Measurements from ENCODE around the gene TEX52. TPM values are rescaled to one million over a fixed set of nuclear protein-coding genes. Genes with fewer than 3 reads are reported as not detected.

TEX52 gene
- total and polyA plus RNA-seq, 2 of the 13 experiments (the other 11 are each of a cell fraction or from before 2014, with no cell fraction given): 0.05 TPM; not detected in 1

GRCh38 chr12:2812290-2813213 is 44.3 kb downstream of the TEX52 start, which contains the start of gene ITFG2 (continued):
- TF ChIP-seq PAX8 (CRISPR knock-in tag; IDR thresholded peaks at IDR 0.05; ENCODE audit: borderline replicate concordance) (peak; percentile 61; the same call in 1 of the 2 replicates), ZNF607 (CRISPR knock-in tag; IDR thresholded peaks at IDR 0.05; ENCODE audit: borderline replicate concordance) (0 out of 2 replicates have a peak, but pooled peaks have one; percentile 69), MED1 (CRISPR knock-in tag; IDR thresholded peaks at IDR 0.05) (peak; percentile 83), KLF15 (CRISPR knock-in tag; IDR thresholded peaks at IDR 0.05; ENCODE audit: borderline replicate concordance) (0 out of 2 replicates have a peak, but pooled peaks have one; percentile 37), ZIK1 (CRISPR knock-in tag; IDR thresholded peaks at IDR 0.05; ENCODE audit: borderline replicate concordance, low read depth) (0 out of 2 replicates have a peak, but pooled peaks have one; percentile 68), MXD3 (CRISPR knock-in tag; IDR thresholded peaks at IDR 0.05) (peak; percentile 58; the same call in 1 of the 2 replicates), ZNF331 (CRISPR knock-in tag; IDR thresholded peaks at IDR 0.05) (peak; percentile 75), HDAC2 (CRISPR knock-in tag; IDR thresholded peaks at IDR 0.05) (peak; percentile 81), ZFAT (CRISPR knock-in tag; conservative IDR thresholded peaks at IDR 0.05) (no peak), SP2 (CRISPR knock-in tag; IDR thresholded peaks at IDR 0.05) (peak; percentile 93), ZFP36L2 (CRISPR knock-in tag; IDR thresholded peaks at IDR 0.05) (0 out of 2 replicates have a peak, but pooled peaks have one; percentile 62), KLF9 (CRISPR knock-in tag; IDR thresholded peaks at IDR 0.05; ENCODE audit: low read depth) (no peak), ZNF589 (CRISPR knock-in tag; conservative IDR thresholded peaks at IDR 0.05) (peak; percentile 20; the same call in 1 of the 2 replicates), TCF7L2 (IDR thresholded peaks at IDR 0.05; ENCODE audit: low read depth, low read length) (no peak), E2F1 (CRISPR knock-in tag; IDR thresholded peaks at IDR 0.05) (peak; percentile 56; the same call in 1 of the 2 replicates), ZNF101 (CRISPR knock-in tag; IDR thresholded peaks at IDR 0.05; ENCODE audit: borderline replicate concordance, low read depth) (no peak), ZNF362 (CRISPR knock-in tag; IDR thresholded peaks at IDR 0.05; ENCODE audit: borderline replicate concordance) (peak; percentile 58; the same call in 1 of the 2 replicates), ZMYM4 (CRISPR knock-in tag; IDR thresholded peaks at IDR 0.05) (peak; percentile 93), ZNF776 (CRISPR knock-in tag; IDR thresholded peaks at IDR 0.05) (0 out of 2 replicates have a peak, but pooled peaks have one; percentile 64), ZNF317 (CRISPR knock-in tag; IDR thresholded peaks at IDR 0.05) (peak; percentile 83), NFKB2 (CRISPR knock-in tag; IDR thresholded peaks at IDR 0.05; ENCODE audit: borderline replicate concordance) (peak; percentile 95; the same call in 1 of the 2 replicates)
- TF ChIP-seq, protein P1, sequence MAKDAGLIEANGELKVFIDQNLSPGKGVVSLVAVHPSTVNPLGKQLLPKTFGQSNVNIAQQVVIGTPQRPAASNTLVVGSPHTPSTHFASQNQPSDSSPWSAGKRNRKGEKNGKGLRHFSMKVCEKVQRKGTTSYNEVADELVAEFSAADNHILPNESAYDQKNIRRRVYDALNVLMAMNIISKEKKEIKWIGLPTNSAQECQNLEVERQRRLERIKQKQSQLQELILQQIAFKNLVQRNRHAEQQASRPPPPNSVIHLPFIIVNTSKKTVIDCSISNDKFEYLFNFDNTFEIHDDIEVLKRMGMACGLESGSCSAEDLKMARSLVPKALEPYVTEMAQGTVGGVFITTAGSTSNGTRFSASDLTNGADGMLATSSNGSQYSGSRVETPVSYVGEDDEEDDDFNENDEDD (CRISPR knock-in tag; IDR thresholded peaks at IDR 0.05; ENCODE audit: borderline replicate concordance): peak; percentile 81
- TF ChIP-seq, protein P2, sequence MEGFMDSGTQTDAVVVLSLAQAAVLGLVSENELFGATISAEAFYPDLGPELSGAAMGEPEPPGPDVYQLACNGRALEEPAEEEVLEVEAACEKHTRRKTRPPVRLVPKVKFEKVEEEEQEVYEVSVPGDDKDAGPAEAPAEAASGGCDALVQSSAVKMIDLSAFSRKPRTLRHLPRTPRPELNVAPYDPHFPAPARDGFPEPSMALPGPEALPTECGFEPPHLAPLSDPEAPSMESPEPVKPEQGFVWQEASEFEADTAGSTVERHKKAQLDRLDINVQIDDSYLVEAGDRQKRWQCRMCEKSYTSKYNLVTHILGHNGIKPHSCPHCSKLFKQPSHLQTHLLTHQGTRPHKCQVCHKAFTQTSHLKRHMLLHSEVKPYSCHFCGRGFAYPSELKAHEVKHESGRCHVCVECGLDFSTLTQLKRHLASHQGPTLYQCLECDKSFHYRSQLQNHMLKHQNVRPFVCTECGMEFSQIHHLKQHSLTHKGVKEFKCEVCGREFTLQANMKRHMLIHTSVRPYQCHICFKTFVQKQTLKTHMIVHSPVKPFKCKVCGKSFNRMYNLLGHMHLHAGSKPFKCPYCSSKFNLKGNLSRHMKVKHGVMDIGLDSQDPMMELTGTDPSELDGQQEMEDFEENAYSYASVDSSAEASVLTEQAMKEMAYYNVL (CRISPR knock-in tag; IDR thresholded peaks at IDR 0.05; ENCODE audit: borderline replicate concordance): peak; percentile 62; the same call in 1 of the 2 replicates

Measured in HepG2 (cell line).